Measurements from ENCODE around the gene ADCY7.

DNA sequence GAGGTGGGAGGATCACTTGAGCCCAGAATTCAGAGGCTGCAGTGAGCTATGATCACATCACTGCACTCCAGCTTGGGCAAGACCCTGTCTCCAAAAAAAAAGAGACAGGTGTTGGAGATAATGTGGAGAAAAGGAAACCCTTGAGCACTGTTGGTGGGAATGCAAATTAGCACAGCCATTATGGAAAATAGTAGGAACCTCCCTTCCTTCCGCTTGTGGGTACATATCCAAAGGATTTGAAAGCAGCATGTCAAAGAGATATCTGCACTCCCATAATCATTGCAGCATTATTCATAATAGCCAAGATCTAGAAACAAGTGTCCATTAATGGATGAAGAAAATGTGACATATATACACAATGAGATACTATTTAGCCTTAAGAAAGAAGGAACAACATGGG, 9.7 kb upstream of the ADCY7 start:
- TF ChIP-seq, protein P1, sequence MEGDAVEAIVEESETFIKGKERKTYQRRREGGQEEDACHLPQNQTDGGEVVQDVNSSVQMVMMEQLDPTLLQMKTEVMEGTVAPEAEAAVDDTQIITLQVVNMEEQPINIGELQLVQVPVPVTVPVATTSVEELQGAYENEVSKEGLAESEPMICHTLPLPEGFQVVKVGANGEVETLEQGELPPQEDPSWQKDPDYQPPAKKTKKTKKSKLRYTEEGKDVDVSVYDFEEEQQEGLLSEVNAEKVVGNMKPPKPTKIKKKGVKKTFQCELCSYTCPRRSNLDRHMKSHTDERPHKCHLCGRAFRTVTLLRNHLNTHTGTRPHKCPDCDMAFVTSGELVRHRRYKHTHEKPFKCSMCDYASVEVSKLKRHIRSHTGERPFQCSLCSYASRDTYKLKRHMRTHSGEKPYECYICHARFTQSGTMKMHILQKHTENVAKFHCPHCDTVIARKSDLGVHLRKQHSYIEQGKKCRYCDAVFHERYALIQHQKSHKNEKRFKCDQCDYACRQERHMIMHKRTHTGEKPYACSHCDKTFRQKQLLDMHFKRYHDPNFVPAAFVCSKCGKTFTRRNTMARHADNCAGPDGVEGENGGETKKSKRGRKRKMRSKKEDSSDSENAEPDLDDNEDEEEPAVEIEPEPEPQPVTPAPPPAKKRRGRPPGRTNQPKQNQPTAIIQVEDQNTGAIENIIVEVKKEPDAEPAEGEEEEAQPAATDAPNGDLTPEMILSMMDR (conservative IDR thresholded peaks at IDR 0.05; ENCODE audit: low read depth, low read length): no peak
- TF ChIP-seq MXI1 (IDR thresholded peaks at IDR 0.05; ENCODE audit: borderline replicate concordance, low read depth, low read length) (no peak), POLR2A (IDR thresholded peaks at IDR 0.05; ENCODE audit: low read depth, low read length) (no peak)

All from IMR-90 (cell line).